Skin epidermis (tissue), 12 donors: ENCODE results near the gene MYT1.
"Not testable (repeated sequence)": the region's sequence is repeated elsewhere in the genome, so short reads cannot be mapped to it uniquely, and the experiment has no call there.

Source experiments
- H3K27ac ChIP-seq, 21 experiments: fragments of 200-600 bp; sonication (generic) in 11 of 21; one replicate each; pipeline ENCODE4 v1.5.0; 2020; ENCODE audit warnings: mild to moderate bottlenecking in 3 of 21, inconsistent platforms in 2 of 21, moderate library complexity in 2 of 21
- H3K4me3 ChIP-seq, 7 experiments: fragments of 200-600 bp; sonication (generic) in 2 of 7; one replicate each; pipeline ENCODE4 v1.5.0; 2020; ENCODE audit warnings: inconsistent platforms in 2 of 7, mild to moderate bottlenecking in 2 of 7, moderate library complexity in 1 of 7

MYT1 gene

DNA sequence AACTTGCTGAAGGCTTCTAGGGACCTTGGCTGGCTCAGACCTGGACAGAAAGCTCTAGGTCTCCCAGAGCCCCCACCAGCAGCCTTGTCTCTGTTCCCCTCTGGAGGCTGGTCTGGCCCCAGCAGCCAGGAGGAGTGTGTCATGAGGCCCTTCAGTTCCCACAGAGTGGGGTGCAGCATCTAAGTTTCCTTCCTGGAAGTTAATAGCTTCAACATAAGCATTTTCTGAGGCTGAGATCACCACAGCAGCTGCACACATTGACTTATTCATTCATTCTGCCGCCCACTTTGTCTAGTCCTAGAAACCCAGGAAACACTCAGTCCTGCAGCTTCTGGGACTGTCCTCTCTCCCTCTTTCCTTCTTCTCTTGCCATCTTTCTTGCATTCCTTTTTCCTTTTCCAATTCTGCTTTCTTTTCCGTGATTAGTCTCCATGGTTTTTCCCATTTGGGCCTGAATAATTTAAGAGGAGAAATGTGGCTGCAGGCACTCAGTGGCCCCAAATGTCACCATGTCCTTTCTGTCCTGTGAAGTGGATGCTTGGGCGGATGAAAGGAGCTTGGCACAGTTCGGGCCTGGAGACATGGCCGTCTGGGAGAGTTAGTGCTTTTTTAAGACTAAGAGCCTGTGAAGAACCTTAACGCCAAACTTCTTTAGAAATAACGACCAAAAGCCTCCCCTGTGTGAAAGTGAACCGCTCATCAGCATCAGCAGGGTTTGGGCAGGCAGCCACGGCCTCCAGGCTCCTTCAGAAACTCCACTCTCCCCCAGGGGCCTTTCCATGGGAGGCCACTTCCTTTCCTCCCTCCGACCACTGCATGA lies 60.3 kb downstream of the MYT1 start:
- H3K27ac ChIP-seq = peak overlapping the region in 8 of 21 experiments; percentile 22 to 73 (median 50)

DNA sequence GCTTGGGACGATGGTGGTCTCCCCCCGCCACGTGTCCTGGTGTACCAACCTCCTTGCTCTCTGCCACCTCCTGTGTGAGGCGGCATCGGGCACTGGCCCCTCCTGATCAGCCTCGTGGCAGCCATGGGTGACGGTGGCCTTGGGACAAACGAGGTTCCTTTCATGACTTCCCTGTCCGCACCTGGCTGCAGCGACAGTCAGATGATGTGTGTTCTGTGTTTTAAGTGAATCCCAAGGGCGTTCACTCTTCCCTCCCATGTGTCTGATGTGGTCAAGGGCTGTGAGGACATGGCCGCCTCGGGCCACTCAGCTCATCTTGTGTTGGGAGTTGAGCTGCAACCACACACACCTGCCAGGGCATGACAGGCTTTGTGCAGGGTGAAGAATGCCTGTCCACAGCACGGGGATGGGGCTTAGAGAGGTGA lies 60.9 kb downstream of the MYT1 start:
- Histone ChIP-seq H3K4me3 (no peak overlapping the region), H3K27ac (peak overlapping the region in 7 of 21 experiments; percentile 13 to 68 (median 29))

More for the DNA sequence above, 60.3 kb downstream of the MYT1 start:
- no peak overlapping the region for H3K4me3 ChIP-seq

DNA sequence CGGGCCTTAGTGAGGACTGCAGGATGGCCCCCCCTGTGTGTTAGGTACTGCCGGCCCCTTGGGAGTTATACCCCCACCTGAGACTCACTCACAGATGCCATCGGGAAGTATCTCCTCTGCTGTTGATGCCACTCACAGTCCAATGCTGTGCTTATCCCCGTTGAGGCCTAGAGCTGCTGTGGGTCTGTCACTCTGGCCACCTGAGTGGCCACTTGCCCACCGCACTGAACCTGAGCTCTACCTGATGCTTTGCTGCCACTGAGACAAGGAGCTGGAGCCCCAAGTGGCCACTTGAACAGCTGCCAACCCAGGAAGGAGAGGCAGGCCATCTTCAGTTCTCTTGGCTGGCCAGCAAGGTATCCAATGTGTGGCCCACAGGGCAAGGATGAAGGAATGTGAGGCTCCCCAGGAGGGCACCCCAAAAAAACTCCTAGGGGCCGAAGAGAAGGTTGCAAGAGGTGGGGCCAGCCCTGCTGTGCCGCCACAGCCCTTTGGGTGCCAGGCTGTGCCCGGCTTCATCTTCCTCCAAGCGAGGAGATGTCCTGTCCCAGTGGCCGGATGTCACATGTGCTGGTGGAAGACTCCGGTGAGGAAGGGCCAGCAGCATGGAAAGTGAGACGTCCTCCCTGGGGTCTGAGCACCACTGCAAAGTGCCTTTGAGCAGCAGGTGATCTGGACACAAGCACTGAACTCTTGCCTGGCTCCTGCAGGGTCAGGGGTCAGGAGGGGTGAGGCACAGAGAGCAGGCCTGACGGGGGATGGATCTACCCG lies 61.8 kb downstream of the MYT1 start:
- no peak overlapping the region for H3K27ac ChIP-seq
- no peak overlapping the region for H3K4me3 ChIP-seq

DNA sequence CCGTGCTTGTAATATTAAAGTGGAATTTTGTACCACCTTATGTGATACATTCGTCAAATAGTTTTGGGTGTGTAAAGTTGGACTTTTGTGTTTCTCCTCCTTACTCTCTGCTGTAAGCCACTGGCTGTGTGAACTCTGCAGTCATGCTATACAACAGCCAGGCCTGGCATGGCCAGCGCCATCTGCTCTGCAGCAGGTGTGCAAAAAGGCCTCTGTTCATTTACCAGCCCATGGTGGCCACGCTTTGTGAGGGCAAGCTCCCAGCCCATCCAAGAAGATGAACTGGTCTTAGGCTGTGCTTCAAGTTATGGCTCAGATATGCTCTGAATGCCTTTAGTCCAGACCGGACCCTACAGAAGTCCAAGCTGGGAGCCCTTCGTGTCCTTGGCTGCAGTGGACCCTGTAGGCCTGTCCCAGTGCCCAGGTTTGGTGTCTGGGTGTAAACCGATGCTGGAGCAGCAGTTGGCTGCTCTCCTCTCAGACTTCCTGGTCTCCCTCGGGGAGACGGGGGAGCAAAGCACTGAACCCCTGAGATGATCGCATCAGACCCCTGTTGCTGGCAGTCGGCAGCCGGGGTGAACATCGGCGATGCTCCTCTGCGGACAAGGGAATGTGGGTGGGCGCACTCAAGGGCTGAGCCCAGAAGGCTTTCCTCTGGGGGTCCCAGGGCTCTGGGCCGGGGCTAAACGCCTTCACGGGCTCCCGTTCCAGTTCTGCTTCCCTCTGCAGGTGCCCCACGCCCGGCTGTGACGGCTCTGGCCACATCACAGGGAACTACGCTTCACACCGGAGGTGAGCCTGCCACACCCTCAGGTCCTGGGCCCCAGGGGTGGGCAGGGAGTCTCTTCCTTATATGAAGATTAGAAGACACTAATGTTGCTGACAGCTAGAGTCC lies 62.7 kb downstream of the MYT1 start:
- no peak overlapping the region for H3K27ac ChIP-seq
- no peak overlapping the region for H3K4me3 ChIP-seq

GRCh38 chr20:64228086-64228653 lies 63.9 kb downstream of the MYT1 start:
- no peak overlapping the region for H3K27ac ChIP-seq

DNA sequence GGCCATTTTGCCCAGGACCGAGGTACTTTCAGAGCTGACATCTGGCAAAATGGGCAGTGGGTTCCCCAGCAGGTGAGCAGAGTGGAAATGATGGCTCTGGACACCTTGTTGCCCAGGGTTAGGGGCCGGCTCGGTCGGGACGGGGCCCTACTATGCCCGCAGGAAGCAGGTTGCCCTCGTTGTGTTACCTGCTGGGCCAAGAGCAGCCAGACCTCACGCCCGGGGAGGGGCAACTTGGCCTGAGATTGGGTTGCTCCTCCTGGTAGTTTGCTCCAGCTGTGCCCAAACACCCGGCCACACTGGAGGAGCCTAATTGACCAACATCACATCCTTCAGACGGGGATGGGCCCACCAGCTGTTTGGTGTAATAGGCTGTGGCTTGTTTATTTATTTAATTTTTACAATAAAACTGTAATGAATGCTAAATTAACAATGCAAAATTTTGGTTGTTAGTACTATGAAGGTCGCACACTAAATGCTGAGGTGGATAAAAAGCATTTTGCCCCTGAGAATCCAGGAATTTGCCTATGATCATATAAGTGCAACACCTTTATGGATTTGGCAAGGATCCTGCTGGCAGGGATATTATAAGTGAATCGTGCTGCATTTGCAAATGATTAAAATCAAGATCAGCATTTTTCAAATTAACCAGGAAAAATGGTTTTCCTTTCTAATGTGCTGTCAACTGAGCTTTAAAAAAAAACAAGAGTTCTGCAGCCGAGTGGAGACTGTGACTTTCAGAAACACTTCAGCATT lies 64.7 kb downstream of the MYT1 start:
- H3K27ac ChIP-seq = no peak overlapping the region
- no peak overlapping the region for H3K4me3 ChIP-seq

More at GRCh38 chr20:64228086-64228653, 63.9 kb downstream of the MYT1 start:
- no peak overlapping the region for H3K4me3 ChIP-seq

DNA sequence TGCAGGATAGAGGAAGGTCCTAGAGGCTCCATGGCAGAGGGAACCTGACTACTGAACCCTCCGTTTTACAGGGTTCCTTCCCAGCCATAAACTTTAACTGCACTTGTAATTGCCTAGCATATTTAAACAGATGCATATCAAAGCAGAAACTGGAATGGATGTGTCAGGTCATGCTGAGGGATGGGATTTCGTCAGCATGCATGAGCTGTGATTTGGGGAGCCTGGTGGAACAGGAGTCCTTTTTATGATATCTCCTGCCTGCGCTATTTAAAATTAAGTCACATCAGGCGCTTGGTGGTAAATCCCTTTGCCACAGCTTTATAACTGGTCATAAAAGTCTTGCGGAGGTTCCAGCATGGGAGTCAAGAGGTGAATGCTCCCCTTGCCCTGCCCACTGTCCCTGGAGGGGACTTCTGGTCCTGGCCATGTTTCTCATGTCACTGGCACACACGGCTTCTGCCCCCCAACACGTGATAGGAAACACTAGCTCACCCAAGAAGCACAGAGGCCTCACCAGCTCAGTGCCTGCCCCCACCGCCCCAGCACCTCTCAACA lies 65.3 kb downstream of the MYT1 start:
- no peak overlapping the region for H3K27ac ChIP-seq
- H3K4me3 ChIP-seq = no peak overlapping the region

DNA sequence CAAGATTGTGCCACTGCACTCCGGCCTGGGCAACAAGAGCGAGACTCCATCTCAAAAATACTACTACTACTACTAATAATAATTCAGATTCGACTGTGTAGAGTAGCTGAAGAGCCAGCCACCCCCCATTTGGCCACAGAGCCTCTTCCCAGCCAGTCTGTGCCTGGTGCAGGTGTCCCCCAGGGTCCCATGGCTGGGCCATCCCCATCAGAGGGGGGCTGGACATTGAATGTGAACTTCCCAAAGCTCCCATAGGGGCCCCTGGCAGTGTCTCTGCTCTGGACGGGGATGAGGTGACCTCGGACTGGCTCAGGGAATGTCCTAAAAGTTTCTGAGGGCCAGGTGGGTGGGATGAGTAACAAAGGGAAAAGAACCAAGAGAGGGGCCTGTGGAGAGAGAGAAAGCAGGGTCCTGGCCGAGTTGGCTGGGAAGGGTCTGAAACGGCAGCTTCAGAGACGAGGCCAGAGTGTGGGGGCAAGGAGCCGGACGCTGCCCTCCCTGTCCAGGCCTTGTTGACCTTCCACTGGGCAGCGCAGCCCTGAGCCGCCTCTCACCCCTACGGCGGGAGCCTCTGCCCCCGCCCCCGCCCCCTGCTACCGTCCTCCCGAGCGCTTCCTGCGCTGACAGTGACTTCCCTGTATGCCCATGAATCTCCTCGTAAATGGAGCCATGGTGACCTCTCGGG lies 66.4 kb downstream of the MYT1 start:
- Histone ChIP-seq H3K27ac (no peak overlapping the region), H3K4me3 (no peak overlapping the region)

- no peak overlapping the region for H3K27ac ChIP-seq
- no peak overlapping the region for H3K4me3 ChIP-seq
These were observed 67.6 kb downstream of the MYT1 start for GRCh38 chr20:64231621-64232550.

DNA sequence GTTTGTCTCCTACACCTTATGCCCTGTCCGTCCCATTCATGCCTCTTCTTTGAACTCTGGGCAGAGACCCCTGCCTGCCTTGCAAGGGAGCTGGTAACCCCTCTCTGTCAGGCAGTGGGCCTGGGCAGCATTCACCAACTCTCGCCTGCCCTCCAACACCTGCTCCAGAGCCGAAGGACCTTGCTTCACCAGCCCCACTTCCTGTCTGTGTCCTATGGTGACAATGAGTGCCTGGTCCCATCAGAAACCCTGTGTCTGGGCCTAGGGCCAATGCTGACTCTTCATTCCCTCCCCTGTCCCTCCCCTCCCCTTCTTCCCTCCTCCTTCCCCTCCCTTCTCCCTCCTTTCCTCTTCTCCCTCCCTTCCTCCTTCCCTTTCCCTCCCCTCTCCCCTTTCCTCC lies 68.5 kb downstream of the MYT1 start:
- no peak overlapping the region for H3K4me3 ChIP-seq
- H3K27ac ChIP-seq = no peak overlapping the region

DNA sequence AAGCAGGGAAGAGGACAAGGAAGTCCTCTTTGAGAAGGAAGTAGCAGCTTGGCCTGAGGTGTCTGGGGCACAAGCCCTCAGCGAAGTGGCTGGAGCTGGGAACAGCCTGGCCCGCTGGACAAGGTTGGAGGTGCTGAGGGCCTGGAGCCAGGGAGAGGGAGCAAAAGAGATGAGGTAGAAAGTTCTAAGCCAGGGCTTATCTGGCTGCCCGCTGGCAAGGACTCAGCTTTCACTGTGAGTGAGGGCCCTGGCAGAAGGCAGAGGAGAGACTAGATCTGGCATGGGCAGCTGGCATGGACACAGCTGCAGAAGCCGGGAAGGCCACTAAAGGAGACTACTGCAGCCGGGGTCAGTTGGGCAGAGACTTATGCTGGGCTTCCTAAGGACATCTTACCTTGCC lies 69.5 kb downstream of the MYT1 start:
- Histone ChIP-seq H3K27ac (no peak overlapping the region), H3K4me3 (no peak overlapping the region)

- H3K4me3 ChIP-seq = no peak overlapping the region
- H3K27ac ChIP-seq = no peak overlapping the region
These were observed 70.1 kb downstream of the MYT1 start for GRCh38 chr20:64234291-64234791.

GRCh38 chr20:64234921-64235565 lies 70.8 kb downstream of the MYT1 start:
- H3K4me3 ChIP-seq, H3K27ac ChIP-seq: not testable (repeated sequence)

- H3K27ac ChIP-seq = no peak overlapping the region
- H3K4me3 ChIP-seq = no peak overlapping the region
These were observed 72.2 kb downstream of the MYT1 start for GRCh38 chr20:64236137-64237088.

DNA sequence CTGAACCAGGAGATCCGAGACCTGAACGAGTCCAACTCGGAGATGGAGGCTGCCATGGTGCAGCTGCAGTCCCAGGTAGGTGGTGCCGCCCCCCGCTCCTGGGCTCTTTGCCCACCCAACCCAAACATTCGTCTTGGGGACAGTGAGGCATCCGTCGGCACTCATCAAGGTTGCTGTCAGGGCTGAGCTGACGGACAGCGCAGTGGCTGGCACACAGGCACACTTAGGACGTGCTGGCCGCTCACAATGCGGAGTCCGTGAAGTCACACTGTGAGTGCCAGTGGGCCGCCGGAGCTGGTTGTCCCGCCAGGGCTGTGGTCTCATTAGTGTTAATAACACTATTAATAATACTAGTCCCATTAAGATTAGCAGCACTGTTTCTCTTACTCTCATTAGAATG lies 73.1 kb downstream of the MYT1 start:
- H3K27ac ChIP-seq = no peak overlapping the region

More for the DNA sequence above, 73.1 kb downstream of the MYT1 start:
- no peak overlapping the region for H3K4me3 ChIP-seq
